ENCODE measurements around the gene MDN1. TPM values are rescaled to one million over a fixed set of nuclear protein-coding genes. Genes with fewer than 3 reads are reported as not detected.

MDN1 gene
- total and polyA plus RNA-seq, 2 of the 8 experiments (the other 6 are each of a cell fraction or from before 2014, with no cell fraction given), result 53.5 to 179 TPM

DNA sequence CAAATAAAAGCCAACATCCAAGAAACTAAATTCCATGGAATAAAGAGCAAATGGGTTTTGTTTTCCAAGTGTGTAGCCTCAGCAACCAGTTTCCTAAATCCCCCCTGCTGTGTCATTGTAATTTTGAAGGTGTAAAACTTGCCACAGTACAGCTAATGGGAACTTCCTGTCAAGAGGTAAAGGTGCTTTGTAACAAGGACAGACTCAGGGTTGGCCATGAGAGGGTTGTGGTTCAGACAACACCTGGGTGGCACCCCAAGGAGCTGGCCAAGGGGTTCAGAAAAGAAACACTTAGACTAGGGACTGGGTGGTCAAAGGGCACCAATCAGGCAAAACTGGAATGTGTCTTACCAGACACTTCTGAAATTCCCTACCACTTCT, 128.7 kb downstream of the MDN1 start:
- Histone ChIP-seq H2BK120ac (replicated peaks; ENCODE audit: low read depth, low read length) (no peak overlapping the region), H2BK5ac (ENCODE audit: low read depth, low read length) (peak overlapping the region; percentile 99), H2BK15ac (ENCODE audit: low read length) (no peak overlapping the region), H3K23ac (ENCODE audit: insufficient read length) (no peak overlapping the region), H3K18ac (ENCODE audit: extremely low read depth, low read length) (peak overlapping the region; percentile 99; the same call in 1 of the 2 replicates), H3K79me2 (ENCODE audit: control insufficient read depth in 1 of 2, insufficient read depth in 2 of 2, low read length in 2 of 2) (peaks cover 0 to 3% of the 10 kb centered on the region in 2 experiments; a peak in 2 of 4 replicates), H3K27me3 (replicated peaks in 1 of 4; ENCODE audit: control insufficient read depth in 3 of 4, extremely low read depth in 1 of 4, insufficient read depth in 3 of 4, low read length in 3 of 4) (no peaks in the 10 kb centered on the region), H3K14ac (ENCODE audit: insufficient read length) (no peak overlapping the region), H3K27ac (ENCODE audit: low read depth, low read length) (peak overlapping the region; percentile 81), H2AK5ac (ENCODE audit: low read depth, low read length) (no peak overlapping the region; the same call in 1 of the 2 replicates), H3K4ac (replicated peaks; ENCODE audit: insufficient read length, low read depth, low read length) (no peak overlapping the region), H2AFZ (ENCODE audit: low read length) (no peak overlapping the region), H3K4me1 (replicated peaks in 1 of 4; ENCODE audit: control insufficient read depth in 3 of 4, insufficient read depth in 4 of 4, low read length in 3 of 4) (peaks cover 22 to 33% (median 25%) of the 10 kb centered on the region in 4 experiments), H3K4me2 (ENCODE audit: insufficient read depth in 1 of 2, low read depth in 2 of 2, low read length in 2 of 2) (peak overlapping the region; percentile 9 to 26; a peak in 2 of 4 replicates), H2BK12ac (ENCODE audit: low read depth, low read length) (no peak overlapping the region), H3K4me3 (ENCODE audit: extremely low read depth in 1 of 4, insufficient read depth in 2 of 4, low read depth in 3 of 4, low read length in 4 of 4) (no peak overlapping the region; a peak in 2 of 8 replicates), H3K9ac (replicated peaks in 1 of 4; ENCODE audit: extremely low read depth in 1 of 4, low read depth in 3 of 4, low read length in 3 of 4) (peak overlapping the region in 1 of 4 experiments; percentile 24; a peak in 1 of 7 replicates), H4K91ac (replicated peaks; ENCODE audit: insufficient read length, low read length) (peak overlapping the region; percentile 4), H3K56ac (replicated peaks; ENCODE audit: insufficient read length, low read depth, low read length) (no peak overlapping the region), H3K9me3 (ENCODE audit: insufficient read depth in 2 of 2, low read depth in 1 of 2, low read length in 1 of 2) (no peaks in the 10 kb centered on the region), H4K8ac (ENCODE audit: extremely low read depth, insufficient read depth, low read length) (no peak overlapping the region), H4K5ac (ENCODE audit: insufficient read length, low read depth, low read length) (peak overlapping the region; percentile 5), H3K79me1 (ENCODE audit: low read depth, low read length) (peaks cover 2% of the 10 kb centered on the region; the same call in 1 of the 2 replicates), H2BK20ac (ENCODE audit: low read length) (no peak overlapping the region), H3K36me3 (ENCODE audit: control insufficient read depth in 2 of 4, insufficient read depth in 4 of 4, low read length in 3 of 4) (peaks cover 34 to 87% (median 60%) of the 10 kb centered on the region in 4 experiments), H3K23me2 (ENCODE audit: low read depth, low read length) (no peaks in the 10 kb centered on the region; the same call in 1 of the 2 replicates), H4K20me1 (replicated peaks in 1 of 2; ENCODE audit: control insufficient read depth in 1 of 2, insufficient read depth in 2 of 2, low read length in 2 of 2) (peaks cover 0 to 2% of the 10 kb centered on the region in 2 experiments)
- no peak for DNase-seq (ENCODE audit: low read depth in 1 of 2, low spot score in 2 of 2)
- CTCF ChIA-PET (ENCODE audit: partially characterized antibody), result interaction anchor here (0.8 kb wide), 1 partner anchor 13 kb away, joined by 3 read pairs; no protein-coding TSS in a partner anchor
- TF ChIP-seq, protein P1, sequence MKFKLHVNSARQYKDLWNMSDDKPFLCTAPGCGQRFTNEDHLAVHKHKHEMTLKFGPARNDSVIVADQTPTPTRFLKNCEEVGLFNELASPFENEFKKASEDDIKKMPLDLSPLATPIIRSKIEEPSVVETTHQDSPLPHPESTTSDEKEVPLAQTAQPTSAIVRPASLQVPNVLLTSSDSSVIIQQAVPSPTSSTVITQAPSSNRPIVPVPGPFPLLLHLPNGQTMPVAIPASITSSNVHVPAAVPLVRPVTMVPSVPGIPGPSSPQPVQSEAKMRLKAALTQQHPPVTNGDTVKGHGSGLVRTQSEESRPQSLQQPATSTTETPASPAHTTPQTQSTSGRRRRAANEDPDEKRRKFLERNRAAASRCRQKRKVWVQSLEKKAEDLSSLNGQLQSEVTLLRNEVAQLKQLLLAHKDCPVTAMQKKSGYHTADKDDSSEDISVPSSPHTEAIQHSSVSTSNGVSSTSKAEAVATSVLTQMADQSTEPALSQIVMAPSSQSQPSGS (IDR thresholded peaks at IDR 0.05; ENCODE audit: low read length), result no peak
- TF ChIP-seq YY1 (IDR thresholded peaks at IDR 0.05; ENCODE audit: low read depth, low read length), result peak; percentile 68; the same call in 1 of the 2 replicates
- TF ChIP-seq BCL11A (IDR thresholded peaks at IDR 0.05; ENCODE audit: low read depth in 2 of 2, low read length in 2 of 2), result no peak
- no peak for TF ChIP-seq SIX5 (IDR thresholded peaks at IDR 0.05; ENCODE audit: low read depth, low read length)
- peak; percentile 60 for FAIRE-seq
- POLR2A ChIA-PET (ENCODE audit: partially characterized antibody), result interaction anchor here (1.2 to 2.3 kb wide), 4 partner anchors 12 to 127 kb away, joined by 3 to 10 read pairs (median 6); no protein-coding TSS in a partner anchor
